K562 (cell line): ENCODE data around the gene IL1RL2. TPM values are rescaled to one million over a fixed set of nuclear protein-coding genes. Genes with fewer than 3 reads are reported as not detected.

Source experiments
- ETV5 ChIP-seq: sonication (generic); formaldehyde crosslinking; IDR thresholded peaks from 2 replicates; pipeline ENCODE4 v1.4.0; 2020; ENCODE audit warnings: low read depth, mild to moderate bottlenecking, missing genetic modification reagents
- HDAC1 ChIP-seq, 2 experiments: fragments of 450-650 bp; IDR thresholded peaks; 2 replicates each; pipeline ENCODE4 v1.6.1; 2016 to 2017; ENCODE audit warnings: inconsistent platforms in 1 of 2, mild to moderate bottlenecking in 1 of 2, moderate library complexity in 1 of 2
- HDAC6 ChIP-seq: IDR thresholded peaks from 2 replicates; pipeline ENCODE4 v1.6.1; 2012; ENCODE audit warnings: low read depth, mild to moderate bottlenecking, control low read depth, inconsistent platforms, low read length, moderate library complexity
- KAT2B ChIP-seq: IDR thresholded peaks from one replicate; pipeline ENCODE4 v1.6.1; 2012; ENCODE audit warnings: low read depth, mild to moderate bottlenecking, control low read depth, inconsistent platforms, low read length, moderate library complexity
- RAD21 ChIP-seq, 2 experiments: fragments of 250-450 bp in 1 of 2; fragments of 450-650 bp in 1 of 2; sonication (Bioruptor Pico) in 1 of 2; formaldehyde crosslinking in 1 of 2; IDR thresholded peaks in 1 of 2; conservative IDR thresholded peaks in 1 of 2; 2 replicates each; pipeline versions ENCODE4 v1.4.0 to v1.8.0; 2020 to 2022; ENCODE audit warnings: mild to moderate bottlenecking in 2 of 2, moderate library complexity in 1 of 2
- TARDBP ChIP-seq: fragments of 450-650 bp; IDR thresholded peaks from 2 replicates; pipeline ENCODE4 v1.6.1; 2016
- XRCC3 ChIP-seq: fragments of 450-650 bp; IDR thresholded peaks from 2 replicates; pipeline ENCODE4 v1.6.1; 2017; ENCODE audit warnings: mild to moderate bottlenecking, moderate library complexity
- YY1 ChIP-seq, 3 experiments: IDR thresholded peaks; 2 replicates each; pipeline ENCODE4 v1.6.1; 2011; ENCODE audit warnings: low read length in 2 of 3, mild to moderate bottlenecking in 2 of 3, moderate library complexity in 2 of 3, borderline replicate concordance in 1 of 3, control low read depth in 1 of 3, low read depth in 1 of 3; ENCODE audit not compliant: insufficient read depth in 3 of 3, insufficient replicate concordance in 2 of 3, control insufficient read depth in 1 of 3, insufficient read length in 1 of 3; ENCODE audit errors: extremely low read depth in 1 of 3
- ZNF184 ChIP-seq: sonication (generic); formaldehyde crosslinking; IDR thresholded peaks from 2 replicates; pipeline ENCODE4 v1.5.0; 2020; ENCODE audit warnings: missing genetic modification reagents
- polyA plus RNA-seq, 8 experiments: library from polyadenylated mRNA; depleted of rRNA in 4 of 8; stranded (reverse) in 5 of 8; unstranded in 3 of 8; fragments of >200 nt; fragmentation: Nextera tagmentation in 2 of 8; fragmentation: Illumina TruSeq in 1 of 8; extraction: Ambion mirVana in 2 of 8; extraction: Trizol in 1 of 8; gene quantifications; 2 replicates each; pipeline versions ENCODE4 v1.2.1 to v1.2.3, GENCODE V29; 2011 to 2014; ENCODE audit warnings: inconsistent platforms in 1 of 8, missing spikeins in 1 of 8
- total RNA-seq, 7 experiments: library from RNA; depleted of rRNA in 6 of 7; stranded (reverse); fragments of >200 nt in 6 of 7; fragmentation: Illumina TruSeq in 2 of 7; extraction: Trizol in 2 of 7; gene quantifications; 2 replicates each; pipeline versions ENCODE4 v1.2.1 to v1.2.3, GENCODE V29; 2011 to 2021; ENCODE audit warnings: low replicate concordance in 1 of 7
- TF ChIP-seq, protein P1 (sequence below), 2 experiments: fragments of 450-650 bp; formaldehyde crosslinking in 1 of 2; IDR thresholded peaks; 2 replicates each; pipeline versions ENCODE4 v1.4.0 to v1.6.1; 2014 to 2020; ENCODE audit warnings: mild to moderate bottlenecking in 2 of 2, borderline replicate concordance in 1 of 2, low read depth in 1 of 2
- TF ChIP-seq, protein P2 (sequence below), 3 experiments: fragments of 200-800 bp in 1 of 3; sonication (Bioruptor generic) in 1 of 3; sonication (generic) in 1 of 3; formaldehyde crosslinking in 1 of 3; IDR thresholded peaks; 2 replicates each; pipeline versions ENCODE4 v1.6.1 to v1.8.0; 2016 to 2022; ENCODE audit warnings: mild to moderate bottlenecking in 2 of 3, missing compliant biosample characterization in 2 of 3, missing genetic modification characterization in 2 of 3, missing genetic modification reagents in 1 of 3
- TF ChIP-seq, protein P3 (sequence below): fragments of 450-650 bp; conservative IDR thresholded peaks from 2 replicates; pipeline ENCODE4 v1.6.1; 2016; ENCODE audit warnings: missing genetic modification characterization, low read depth, mild to moderate bottlenecking, missing compliant biosample characterization, moderate library complexity
- TF ChIP-seq, protein P4 (sequence below): conservative IDR thresholded peaks from 2 replicates; pipeline ENCODE4 v1.6.1; 2011; ENCODE audit warnings: low read depth, mild to moderate bottlenecking, low read length; ENCODE audit not compliant: control insufficient read depth

Gene IL1RL2
- total and polyA plus RNA-seq, 9 of the 15 experiments (the other 6 are each of a cell fraction or from before 2014, with no cell fraction given), result not detected

DNA sequence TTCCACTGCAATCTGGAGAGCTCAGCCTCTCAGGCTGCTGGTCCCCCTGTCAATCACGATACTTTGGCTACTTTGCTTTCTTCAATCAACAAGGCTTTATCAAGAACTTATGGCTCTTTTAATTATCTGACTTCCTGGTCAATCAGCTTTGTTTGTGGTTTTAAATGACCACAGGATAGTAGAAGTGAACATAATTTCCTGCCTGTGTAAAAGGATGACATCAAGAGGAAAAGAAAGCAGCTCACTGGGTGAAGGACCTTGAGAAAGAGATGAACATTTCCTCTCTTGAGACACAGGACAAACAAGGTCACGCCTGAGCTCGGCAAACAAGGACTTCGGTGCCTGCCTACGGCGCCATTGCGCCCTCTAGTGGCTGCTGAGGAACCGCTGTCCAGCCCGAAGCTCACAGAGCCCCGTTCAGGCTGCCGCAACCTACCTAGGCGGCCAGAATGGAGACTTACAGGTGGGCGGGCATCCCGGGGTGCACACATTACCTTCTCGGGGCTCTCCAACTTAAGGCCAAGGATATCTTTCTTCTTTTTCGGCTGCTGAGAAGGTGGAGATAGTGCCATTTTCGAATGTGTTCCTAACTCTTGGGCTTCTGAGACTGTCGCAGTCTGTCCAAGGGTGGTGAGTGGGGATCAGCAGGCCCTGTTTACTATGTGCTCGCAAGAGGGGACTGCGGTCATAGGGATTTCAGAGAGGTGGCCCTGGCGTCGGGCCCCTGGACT is 54.0 kb downstream of the IL1RL2 start (continued):
- TF ChIP-seq, protein P1, sequence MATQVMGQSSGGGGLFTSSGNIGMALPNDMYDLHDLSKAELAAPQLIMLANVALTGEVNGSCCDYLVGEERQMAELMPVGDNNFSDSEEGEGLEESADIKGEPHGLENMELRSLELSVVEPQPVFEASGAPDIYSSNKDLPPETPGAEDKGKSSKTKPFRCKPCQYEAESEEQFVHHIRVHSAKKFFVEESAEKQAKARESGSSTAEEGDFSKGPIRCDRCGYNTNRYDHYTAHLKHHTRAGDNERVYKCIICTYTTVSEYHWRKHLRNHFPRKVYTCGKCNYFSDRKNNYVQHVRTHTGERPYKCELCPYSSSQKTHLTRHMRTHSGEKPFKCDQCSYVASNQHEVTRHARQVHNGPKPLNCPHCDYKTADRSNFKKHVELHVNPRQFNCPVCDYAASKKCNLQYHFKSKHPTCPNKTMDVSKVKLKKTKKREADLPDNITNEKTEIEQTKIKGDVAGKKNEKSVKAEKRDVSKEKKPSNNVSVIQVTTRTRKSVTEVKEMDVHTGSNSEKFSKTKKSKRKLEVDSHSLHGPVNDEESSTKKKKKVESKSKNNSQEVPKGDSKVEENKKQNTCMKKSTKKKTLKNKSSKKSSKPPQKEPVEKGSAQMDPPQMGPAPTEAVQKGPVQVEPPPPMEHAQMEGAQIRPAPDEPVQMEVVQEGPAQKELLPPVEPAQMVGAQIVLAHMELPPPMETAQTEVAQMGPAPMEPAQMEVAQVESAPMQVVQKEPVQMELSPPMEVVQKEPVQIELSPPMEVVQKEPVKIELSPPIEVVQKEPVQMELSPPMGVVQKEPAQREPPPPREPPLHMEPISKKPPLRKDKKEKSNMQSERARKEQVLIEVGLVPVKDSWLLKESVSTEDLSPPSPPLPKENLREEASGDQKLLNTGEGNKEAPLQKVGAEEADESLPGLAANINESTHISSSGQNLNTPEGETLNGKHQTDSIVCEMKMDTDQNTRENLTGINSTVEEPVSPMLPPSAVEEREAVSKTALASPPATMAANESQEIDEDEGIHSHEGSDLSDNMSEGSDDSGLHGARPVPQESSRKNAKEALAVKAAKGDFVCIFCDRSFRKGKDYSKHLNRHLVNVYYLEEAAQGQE (IDR thresholded peaks at IDR 0.05; ENCODE audit: borderline replicate concordance), result peak; percentile 94
- TF ChIP-seq, protein P1 (CRISPR knock-in tag; IDR thresholded peaks at IDR 0.05; ENCODE audit: low read depth), result no peak
- TF ChIP-seq RAD21 (CRISPR knock-in tag; conservative IDR thresholded peaks at IDR 0.05 in 1 of 2, IDR thresholded peaks at IDR 0.05 in 1 of 2), result peak; percentile 95 to 98
- TF ChIP-seq HDAC6, result no peak
- TF ChIP-seq, protein P2, sequence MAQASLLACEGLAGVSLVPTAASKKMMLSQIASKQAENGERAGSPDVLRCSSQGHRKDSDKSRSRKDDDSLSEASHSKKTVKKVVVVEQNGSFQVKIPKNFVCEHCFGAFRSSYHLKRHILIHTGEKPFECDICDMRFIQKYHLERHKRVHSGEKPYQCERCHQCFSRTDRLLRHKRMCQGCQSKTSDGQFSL (CRISPR knock-in tag; IDR thresholded peaks at IDR 0.05), result no peak
- TF ChIP-seq, protein P2 (tag; IDR thresholded peaks at IDR 0.05), result no peak
- peak in 1 of 3 experiments; percentile 25 for TF ChIP-seq YY1 (IDR thresholded peaks at IDR 0.05; ENCODE audit: borderline replicate concordance in 1 of 3, control insufficient read depth in 1 of 3, extremely low read depth in 1 of 3, insufficient read depth in 3 of 3, insufficient read length in 1 of 3, insufficient replicate concordance in 2 of 3, low read depth in 1 of 3, low read length in 2 of 3)
- TF ChIP-seq KAT2B, result no peak
- no peak for TF ChIP-seq ETV5 (CRISPR knock-in tag)
- no peak for TF ChIP-seq HDAC1 (IDR thresholded peaks at IDR 0.05)
- TF ChIP-seq XRCC3, result no peak
- no peak for TF ChIP-seq TARDBP
- no peak for TF ChIP-seq ZNF184 (CRISPR knock-in tag)
- TF ChIP-seq, protein P3, sequence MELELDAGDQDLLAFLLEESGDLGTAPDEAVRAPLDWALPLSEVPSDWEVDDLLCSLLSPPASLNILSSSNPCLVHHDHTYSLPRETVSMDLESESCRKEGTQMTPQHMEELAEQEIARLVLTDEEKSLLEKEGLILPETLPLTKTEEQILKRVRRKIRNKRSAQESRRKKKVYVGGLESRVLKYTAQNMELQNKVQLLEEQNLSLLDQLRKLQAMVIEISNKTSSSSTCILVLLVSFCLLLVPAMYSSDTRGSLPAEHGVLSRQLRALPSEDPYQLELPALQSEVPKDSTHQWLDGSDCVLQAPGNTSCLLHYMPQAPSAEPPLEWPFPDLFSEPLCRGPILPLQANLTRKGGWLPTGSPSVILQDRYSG, result no peak
- TF ChIP-seq, protein P4, sequence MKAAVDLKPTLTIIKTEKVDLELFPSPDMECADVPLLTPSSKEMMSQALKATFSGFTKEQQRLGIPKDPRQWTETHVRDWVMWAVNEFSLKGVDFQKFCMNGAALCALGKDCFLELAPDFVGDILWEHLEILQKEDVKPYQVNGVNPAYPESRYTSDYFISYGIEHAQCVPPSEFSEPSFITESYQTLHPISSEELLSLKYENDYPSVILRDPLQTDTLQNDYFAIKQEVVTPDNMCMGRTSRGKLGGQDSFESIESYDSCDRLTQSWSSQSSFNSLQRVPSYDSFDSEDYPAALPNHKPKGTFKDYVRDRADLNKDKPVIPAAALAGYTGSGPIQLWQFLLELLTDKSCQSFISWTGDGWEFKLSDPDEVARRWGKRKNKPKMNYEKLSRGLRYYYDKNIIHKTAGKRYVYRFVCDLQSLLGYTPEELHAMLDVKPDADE, result no peak
